ENCODE results near the gene PAK1.

PAK1 gene

DNA sequence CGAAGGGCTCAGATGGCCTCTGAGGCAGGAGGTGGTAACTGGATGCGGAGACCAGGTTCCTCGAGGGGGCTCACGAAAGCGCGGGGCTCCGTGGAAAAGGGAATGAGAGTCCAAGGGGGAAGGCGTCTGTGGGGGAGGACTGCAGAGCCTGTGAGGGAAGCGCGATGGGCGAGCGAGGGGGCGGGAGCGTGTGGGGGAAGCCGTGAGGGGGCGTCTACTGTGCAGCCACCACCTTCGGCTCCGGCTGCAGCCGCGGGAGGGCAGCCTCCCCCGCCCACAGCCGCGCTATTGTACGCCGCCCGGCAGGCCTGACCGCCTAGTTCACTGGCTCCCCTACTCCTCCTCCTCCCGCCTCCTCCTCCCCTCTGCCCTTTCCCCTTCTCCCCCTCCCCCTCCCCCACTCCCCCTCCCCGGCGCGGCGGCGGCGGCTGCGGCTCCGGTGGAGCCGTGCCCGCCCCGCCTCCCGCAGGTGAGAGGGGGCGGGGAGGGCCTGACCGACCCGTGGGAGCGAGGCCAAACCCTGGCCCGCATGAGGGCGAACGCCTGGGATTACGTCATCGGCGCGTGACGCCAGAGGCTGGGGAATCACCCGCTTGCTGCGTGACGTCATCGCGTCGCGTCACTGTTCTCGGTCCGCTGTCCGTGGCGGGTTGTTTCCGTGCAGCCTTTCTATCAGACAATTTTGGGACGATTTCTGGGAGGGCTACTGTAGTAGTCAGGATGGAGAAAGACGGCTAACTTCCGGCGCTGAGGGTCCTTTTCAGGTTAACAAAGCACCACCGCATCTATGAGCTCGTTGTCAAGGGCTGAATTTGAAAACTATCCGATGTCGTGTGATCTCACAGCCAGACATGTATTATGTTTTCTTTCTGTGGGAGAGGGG lies at the start of gene PAK1:
Gene PAK1 (minus strand): TSS at position 294 of the 883 bp plus-strand sequence. CDS start 81,574 bp downstream, outside the sequence.
- peak; percentile 92 for DNase-seq (ENCODE audit: low spot score)

DNA sequence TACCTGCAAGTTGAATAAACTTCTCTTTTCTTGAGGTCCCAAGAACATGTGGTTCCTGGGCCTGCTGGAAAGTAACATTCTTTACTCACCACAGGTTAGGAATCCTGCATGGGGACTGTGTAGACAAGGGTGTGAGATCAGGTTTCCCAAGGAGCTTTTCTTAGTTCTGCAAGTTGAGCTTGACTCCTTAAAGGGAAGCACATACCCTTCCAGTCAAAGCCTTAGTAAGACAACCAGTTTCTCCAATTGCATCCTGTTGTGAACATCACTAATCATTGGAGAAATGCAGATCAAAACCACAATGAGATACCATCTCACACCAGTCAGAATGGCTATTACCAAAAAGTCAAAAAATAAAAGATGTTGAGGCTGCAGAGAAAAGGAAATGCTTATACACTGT lies 48.3 kb upstream of the PAK1 start:
- DNase-seq (ENCODE audit: low spot score) = no peak

DNA sequence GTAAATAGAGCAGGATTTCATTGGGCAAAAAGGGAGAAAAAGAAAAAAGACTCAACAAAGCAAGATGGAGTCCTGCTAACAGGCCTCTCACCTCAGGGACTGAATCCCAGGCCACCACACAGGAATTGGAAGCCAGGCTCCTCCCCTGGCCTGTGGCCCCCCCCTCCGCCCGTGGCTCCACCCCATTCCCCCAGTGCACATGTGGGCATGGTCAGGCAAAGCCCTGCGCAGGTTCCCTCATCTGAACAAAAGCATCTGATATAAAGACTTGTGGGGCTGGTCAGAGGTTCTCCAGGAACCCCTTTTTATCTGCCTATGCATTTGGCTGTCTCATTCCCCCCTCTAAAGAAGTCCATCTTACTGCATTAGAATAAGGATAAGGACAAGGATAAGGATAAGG lies 46.0 kb upstream of the PAK1 start:
- no peak for DNase-seq (ENCODE audit: low spot score)

DNA sequence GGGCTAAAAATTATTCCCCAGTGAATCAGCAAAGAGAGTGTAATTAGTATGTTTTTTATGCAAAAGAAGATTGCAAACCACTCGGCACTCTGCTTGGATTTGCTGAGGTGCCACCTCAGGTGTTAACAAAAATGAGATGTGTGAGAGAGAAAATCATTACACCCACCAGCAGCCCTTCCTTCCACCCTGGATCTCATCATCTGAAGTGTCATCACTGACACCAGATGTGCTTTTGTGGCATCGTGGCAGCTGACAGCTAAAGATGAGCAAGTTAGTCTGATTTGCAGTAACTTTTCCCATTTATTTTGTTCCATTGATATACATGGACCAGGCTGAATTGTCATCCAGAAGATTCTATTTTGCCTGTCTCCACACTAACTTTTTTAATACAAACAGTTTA lies 44.6 kb upstream of the PAK1 start:
- no peak for DNase-seq (ENCODE audit: low spot score)

DNA sequence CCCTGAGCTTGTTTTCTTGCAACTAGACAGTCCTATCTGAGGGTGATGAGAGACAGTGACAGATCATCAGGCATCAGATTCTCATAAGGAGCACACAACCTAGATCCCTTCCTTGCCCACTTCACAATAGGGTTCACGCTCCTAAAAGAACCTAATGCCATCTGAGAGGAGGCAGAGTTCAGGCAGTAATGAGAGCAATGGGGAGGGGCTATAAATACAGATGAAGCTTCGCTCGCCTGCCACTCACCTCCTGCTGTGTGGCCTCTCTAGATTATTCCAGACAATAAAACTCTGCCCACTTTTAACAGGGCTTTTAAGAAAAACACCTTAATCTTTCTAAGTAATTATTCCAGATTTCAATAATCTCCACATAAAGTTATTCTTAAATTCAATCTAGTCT lies 43.9 kb upstream of the PAK1 start:
- no peak for DNase-seq (ENCODE audit: low spot score)

DNA sequence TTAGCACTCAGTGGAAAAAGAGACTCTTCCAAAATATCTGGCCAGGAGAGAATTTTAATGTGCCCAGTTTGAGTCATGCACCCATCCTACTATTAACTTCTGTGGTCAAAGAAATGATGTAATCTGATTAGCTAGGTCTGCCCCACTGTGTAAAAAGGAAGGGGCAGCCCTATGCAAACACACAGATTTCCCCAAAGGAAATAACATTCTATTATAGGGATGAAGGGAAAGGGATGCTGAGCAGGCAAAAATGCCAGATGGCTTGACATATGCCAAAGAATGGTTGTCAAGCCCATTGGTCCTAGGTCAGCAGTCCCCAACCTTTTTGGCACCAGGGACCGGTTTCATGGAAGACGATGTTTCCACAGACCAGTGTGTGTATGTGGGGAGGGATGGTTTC lies 43.3 kb upstream of the PAK1 start:
- no peak for DNase-seq (ENCODE audit: low spot score)

DNA sequence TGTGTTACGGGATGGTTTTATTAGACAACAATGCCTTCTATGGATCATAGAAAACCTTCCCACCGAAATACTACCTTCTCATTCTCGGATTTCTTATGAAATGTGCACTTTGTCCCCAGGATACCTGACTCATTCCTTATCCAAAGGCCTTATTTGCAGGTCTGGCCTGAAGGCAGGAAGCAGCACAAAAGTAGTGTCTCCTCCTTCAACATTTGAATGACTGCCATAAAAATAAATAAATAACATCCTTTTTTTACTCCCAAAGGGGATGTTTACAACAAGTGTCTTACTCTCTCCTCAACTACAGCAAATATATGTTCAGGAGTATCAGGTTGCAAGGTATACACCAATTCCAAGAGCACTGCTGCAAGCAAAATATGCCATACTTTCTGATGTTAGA lies 41.6 kb upstream of the PAK1 start:
- no peak for DNase-seq (ENCODE audit: low spot score)

DNA sequence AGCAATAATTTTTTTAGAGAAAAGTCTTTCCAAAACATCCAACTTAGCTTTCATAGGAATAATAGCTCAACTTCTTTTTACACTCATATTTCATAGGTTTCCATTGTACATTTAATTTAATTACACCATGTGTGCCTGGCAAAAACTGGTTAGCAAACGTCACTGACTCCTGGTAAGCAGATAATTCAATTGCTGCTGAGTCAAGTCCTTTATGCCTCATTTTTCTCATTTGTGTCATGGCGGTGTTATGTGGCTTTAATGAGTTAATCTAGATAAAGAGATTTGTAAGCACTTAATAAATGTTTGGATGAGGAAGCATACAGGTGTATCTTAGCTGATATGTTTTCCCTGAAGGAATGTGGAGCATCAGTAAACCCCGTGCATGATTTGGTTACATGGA lies 41.2 kb upstream of the PAK1 start:
- DNase-seq (ENCODE audit: low spot score) = no peak

DNA sequence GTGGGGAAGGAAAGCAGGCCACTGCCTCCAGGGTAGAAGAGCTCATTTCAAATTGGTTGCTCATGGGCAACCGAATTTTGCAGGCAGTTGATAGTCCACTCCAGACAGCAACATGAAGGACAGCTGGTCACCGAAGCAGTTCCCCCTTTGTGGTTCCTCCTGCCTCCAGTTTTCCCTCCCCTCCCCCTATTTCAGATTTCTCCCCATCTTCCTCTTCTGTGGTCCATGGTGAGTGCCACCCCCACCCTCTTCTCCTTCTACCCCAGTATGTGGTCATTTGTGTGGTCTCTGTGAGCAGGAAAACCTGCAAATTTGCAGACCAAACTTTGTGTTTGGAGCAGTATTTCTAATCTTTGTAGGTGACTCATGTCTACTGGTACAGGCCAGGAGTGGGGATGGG lies 38.2 kb upstream of the PAK1 start:
- DNase-seq (ENCODE audit: low spot score) = no peak

DNA sequence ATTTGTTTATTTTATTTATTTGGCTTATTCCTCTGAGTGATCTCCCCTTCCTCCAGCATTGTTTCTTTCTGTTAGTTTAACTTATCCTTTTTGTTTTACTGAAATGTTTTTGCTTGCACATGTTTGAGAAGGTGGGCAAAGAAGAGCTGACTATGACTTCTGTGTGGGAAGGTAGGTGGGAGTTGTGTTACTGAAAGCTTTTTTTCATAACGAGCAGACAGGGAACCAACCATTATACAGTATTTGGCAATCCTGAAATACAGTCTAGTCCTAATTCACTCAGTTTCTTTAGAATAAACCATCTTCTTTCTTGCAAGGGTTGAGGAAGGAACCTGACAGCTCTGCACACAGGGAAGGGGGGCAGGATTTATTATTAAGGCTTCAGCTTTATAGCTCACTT lies 37.0 kb upstream of the PAK1 start:
- DNase-seq (ENCODE audit: low spot score) = no peak

DNA sequence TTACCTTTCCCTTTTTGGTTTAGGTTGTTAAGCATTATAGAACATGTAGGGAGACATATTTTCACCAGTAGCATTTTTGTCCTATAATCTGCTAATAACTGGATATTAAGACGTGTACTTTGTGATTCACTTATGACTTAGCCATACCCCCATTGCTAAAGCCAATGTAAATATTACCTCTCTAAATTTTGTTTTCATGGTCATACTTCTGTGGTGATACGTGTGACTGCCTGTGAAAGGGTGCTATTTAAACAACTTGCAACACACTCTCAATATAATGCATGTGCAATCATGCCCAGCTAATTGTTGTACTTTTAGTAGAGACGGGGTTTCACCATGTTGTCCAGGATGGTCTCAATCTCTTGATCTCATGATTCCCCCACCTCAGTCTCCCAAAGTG lies 36.2 kb upstream of the PAK1 start:
- no peak for DNase-seq (ENCODE audit: low spot score)

DNA sequence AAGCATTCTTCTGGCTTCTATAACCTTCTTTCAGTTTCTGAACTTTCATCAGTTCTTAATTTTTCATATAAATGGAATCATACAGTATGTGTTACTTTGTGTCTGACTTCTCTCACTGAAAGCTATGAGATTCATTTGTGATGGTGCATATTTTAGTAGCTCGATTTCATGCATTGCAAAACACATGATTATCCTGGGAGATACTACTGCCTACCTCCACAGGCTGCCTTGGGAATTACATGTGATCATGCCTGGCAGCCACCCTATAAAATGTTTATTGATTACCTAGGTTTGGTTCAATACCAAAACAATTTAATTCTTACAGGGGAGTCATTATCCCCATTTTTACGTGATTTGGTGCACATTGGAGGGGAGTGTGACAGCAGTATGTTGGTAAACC lies 34.1 kb upstream of the PAK1 start:
- no peak for DNase-seq (ENCODE audit: low spot score)

DNA sequence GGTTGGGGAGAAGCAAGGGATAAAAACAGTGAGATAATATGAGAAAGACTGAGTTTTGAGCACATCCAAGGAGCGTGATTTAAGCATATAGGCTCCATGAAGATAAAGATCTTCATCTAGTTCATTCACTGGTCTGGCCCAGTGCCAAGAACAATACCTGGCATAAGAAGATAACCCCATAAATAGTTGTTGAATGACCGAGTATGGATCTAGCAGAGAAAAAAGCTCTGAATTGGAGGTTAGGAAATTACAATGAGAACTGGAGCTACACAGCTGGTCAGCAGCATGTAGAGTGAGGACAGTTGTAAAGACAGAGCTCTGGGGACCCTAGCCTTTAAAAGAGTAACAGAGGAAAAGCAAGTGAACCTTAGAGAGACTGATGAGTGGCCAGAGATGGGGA lies 33.0 kb upstream of the PAK1 start:
- DNase-seq (ENCODE audit: low spot score) = no peak

DNA sequence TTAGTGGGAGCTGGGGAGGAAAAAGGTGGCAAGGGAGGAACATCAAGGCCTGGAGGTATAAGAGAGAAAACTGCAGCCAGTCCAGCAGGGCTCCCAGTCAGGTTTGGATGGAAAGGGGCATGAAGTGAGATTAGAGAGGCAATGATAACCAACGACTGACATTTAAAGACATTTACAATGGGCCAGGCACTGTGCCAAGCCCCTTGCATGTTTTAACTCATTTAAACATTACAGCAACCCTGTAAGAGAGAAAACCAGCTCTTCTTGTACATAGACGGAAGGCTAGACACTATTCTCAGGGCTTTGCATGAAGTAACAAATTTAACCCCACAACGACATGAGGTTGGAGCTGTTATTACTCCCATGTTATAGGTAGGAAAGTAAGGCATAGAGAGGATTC lies 32.1 kb upstream of the PAK1 start:
- no peak for DNase-seq (ENCODE audit: low spot score)

DNA sequence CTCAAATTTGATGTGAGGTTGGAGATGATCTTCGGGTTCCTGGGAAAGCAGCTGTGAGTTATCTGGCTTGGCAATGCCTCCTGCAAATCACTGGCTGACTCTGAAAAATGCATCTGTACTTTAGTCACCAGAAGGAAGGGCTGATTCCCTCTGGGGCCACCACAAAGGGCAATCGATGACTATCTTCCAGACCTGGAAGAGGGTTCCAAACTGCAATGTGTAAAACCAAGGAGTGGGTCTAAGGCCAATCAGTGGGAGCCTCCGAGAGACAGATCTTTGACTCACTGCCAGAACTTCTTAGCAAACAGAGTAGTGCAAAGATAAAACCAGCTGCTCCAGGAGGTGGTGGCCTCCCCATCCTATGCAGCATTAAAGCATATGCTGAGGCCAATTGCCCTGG lies 29.1 kb upstream of the PAK1 start:
- DNase-seq (ENCODE audit: low spot score) = no peak

DNA sequence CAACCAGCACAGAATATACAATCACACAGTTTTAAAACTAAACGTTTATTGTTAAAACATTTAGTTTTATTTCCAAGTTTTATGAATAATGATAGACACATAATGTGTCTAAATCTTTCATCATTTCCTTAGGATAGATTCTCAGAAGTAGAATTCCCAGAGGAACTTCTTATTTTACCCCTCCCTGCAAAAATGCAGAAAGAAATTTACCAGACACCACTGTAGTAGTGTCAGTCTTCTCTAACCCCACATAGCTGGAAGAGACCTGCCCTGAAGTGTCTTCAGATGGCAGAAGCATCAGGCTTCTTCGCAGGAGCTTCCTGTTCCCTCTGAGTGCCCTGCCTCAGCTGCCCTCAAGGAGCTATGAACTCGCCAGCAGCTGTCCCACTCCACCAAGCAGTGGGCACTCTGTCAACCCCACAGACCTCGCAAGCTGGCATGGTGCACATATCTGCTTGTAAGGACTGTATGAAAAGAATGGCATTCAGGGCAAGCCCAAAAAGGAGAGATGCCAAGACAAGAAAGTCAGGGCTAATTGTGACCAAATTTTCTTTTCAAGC lies 28.5 kb upstream of the PAK1 start:
- DNase-seq (ENCODE audit: low spot score) = no peak

DNA sequence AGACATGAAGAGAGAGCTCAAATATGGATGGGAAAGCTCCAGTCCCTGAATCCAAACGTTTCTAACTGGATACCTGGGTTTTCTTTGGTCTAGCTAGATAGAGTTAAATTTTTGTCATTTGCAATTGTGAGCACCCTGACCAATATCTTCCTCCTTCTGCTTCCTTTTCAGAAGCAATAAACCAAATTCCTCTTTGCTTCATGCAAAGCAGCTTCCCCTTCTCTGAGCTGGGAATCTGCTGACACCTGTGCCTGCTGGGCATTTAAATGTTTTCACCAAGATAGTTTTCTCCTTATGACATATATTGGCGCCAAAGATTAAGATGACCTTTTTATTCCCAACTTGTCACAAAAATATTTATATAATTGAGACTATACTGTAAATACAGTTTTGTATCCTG lies 27.9 kb upstream of the PAK1 start:
- no peak for DNase-seq (ENCODE audit: low spot score)

DNA sequence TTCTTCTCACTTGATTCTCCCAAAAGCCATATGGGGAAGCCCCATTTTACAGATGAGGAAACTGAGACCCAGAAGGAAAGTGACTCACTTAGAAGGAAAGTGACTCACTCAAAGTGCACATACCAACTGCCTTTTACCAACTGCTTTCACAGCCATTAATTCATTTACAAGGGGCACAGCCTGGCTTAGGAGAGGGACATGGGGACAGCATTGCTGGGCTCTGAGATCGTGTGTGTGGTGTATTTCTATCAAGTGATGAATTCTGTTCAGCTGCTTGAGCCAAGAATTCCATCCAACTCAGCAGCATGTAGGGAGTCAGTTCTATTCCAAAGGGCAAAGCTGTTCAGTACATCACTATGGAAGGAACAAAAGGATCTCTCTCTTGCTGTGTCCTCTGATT lies 23.5 kb upstream of the PAK1 start:
- no peak for DNase-seq (ENCODE audit: low spot score)

DNA sequence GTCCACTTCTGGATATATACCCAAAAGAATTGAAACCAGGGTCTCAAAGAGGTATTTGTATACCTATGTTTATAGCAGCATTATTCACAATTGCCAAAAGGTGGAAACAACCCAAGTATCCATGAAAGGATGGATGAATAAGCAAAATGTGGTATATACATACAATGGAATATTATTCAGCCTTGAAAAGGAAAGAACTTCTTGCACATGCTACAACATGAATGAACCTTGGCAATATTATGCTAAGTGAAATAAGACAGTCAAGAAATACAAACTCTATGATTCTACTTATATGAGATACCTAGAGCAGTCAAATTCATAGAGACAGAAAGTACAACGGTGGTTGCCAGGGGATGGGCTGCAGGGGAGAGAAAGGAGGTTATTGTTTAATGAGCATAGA lies 21.6 kb upstream of the PAK1 start:
- no peak for DNase-seq (ENCODE audit: low spot score)

DNA sequence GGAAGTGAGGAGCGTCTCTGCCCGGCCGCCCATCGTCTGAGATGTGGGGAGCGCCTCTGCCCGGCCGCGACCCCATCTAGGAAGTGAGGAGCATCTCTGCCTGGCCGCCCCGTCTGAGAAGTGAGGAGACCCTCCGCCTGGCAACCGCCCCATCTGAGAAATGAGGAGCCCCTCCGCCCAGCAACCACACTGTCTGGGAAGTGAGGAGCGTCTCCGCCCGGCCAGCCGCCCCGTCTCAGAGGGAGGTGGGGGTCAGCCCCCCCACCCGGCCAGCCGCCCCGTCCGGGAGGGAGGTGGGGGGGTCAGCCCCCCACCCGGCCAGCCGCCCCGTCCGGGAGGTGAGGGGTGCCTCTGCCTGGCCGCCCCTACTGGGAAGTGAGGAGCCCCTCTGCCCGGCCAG lies 16.1 kb upstream of the PAK1 start:
- DNase-seq (ENCODE audit: low spot score) = peak; percentile 6

DNA sequence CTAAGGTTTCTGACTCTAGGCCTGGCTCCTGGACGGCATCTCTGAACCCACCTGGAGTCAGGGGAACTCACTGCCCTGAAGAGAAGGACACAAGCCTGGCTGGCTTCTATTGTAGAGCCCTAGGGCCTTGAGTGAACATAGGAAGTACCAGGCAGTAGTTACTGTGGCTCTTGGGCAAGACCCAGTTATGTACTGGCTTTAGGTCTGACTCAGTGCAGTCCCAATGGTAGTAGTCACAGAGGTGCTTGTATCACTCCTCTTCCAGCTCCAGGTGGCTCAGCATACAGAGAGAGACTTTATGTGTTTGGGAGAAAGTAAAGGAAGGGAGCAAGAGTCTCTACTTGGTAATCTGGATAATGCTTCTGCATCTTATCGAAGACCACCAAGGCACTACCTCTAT lies 13.9 kb upstream of the PAK1 start:
- DNase-seq (ENCODE audit: low spot score) = peak; percentile 4

DNA sequence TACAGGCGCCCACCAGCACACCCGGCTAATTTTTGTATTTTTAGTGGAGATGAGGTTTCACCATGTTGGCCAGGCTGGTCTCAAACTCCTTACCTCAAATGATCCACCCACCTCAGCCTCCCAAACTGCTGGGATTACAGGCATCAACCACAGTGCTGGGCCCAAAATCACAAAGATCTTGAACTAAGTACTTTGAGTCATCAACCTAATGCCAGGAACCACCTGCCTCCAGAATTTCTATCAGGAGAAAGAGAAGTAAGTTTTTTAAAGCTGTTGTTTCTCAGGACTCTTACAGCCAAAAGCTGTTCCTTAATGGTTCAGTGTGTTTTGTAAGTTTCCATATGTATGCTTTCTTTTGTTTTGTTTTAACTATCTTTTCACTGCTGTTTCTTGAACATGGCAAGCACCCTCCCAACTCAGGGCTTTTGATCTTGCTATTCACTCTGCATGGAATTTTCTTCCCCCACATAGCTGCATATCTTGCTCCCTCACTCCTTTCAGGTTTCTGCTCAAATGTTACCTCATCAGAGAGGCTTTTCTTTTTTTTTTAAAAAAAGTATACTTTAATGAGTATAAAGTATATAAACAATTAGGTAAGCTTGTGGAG lies 6.0 kb upstream of the PAK1 start:
- DNase-seq (ENCODE audit: low spot score) = no peak

DNA sequence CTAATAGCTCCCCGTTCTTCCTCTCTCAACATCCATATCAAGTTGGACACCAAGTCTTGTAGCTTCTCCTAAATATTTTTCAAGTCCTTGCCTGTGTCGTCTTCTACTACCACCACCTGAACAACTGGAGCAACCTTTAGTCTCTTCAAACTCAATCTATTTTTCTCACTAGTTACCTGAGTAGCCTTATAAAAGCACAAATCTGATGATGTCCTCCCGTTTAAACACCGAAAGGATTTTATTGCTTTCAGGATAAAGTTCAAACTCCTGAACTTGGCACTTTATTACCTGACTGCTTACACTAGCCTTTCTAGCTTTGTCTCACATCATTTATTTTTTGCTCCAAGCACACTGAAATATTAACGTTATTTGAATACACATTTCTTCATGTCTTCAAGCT lies 1.3 kb upstream of the PAK1 start:
- no peak for DNase-seq (ENCODE audit: low spot score)

DNA sequence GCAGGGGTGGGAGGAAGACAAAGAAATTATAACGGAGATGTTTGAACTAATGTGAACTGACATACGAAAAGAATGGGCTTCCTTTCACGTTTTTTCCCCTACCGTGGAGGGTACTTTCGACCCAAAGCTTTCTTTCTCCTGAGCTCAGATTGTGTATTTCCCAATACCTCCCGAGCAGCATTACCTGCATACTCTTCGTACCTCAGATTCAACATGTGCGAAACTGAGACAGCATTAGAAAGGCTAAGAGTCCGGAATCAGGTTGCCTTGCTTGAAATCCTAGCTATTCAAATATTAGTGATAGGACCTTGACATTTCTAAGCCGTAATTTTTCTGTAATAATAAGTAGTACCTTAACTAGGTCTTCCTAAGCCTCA lies 778 bp upstream of the PAK1 start:
- no peak for DNase-seq (ENCODE audit: low spot score)

Measured in ecto neural progenitor cell (in vitro differentiated cells).